ENCODE results near the gene SLC25A30. TPM values are rescaled to one million over a fixed set of nuclear protein-coding genes. Genes with fewer than 3 reads are reported as not detected.
A peak's percentile ranks its signal among the peaks of the same experiment; 100 is the strongest.
"Not testable (repeated sequence)": the region's sequence is repeated elsewhere in the genome, so short reads cannot be mapped to it uniquely, and the experiment has no call there.

SLC25A30 gene
- total RNA-seq, 4 donors from 2014 or later = 1.7 to 6.7 (median 5.8) TPM

DNA sequence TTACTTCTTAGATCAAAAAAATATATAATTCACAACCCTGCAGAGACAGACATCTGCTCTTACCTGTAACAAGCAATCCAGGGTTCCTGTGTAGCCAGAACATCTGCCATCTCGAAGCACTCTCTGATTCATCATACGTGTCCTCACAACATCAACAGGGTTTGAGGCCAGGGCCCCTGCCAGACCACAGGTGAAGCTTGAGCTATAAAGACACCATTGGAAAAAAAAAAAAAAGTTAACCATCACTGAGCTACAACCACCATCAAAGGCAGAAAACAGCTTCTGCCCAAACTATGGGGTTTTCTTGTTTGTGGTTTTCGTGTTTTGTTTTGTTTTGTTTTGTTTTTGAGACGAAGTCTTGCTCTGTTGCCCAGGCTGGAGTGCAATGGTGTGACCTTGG is 19.3 kb downstream of the SLC25A30 start:
- no peak overlapping the region for H3K27ac ChIP-seq
- H3K4me1 ChIP-seq = peaks cover 0 to 18% (median 3%) of the 10 kb centered on the region in 3 donors
- TF ChIP-seq CTCF (IDR thresholded peaks at IDR 0.05) (no peak), POLR2A (IDR thresholded peaks at IDR 0.05) (no peak)
- no peaks in the 10 kb centered on the region for H3K27me3 ChIP-seq
- H3K4me3 ChIP-seq = no peak overlapping the region
- 62 to 72% methylated on average over 4 of the region's 4 CpGs for WGBS, 2 donors
- intact Hi-C loops (cut with DNase I) = no loop called here
- H3K36me3 ChIP-seq = peaks cover 6 to 91% (median 8%) of the 10 kb centered on the region in 3 donors
- DNase-seq = no peak
- no peaks in the 10 kb centered on the region for H3K9me3 ChIP-seq

DNA sequence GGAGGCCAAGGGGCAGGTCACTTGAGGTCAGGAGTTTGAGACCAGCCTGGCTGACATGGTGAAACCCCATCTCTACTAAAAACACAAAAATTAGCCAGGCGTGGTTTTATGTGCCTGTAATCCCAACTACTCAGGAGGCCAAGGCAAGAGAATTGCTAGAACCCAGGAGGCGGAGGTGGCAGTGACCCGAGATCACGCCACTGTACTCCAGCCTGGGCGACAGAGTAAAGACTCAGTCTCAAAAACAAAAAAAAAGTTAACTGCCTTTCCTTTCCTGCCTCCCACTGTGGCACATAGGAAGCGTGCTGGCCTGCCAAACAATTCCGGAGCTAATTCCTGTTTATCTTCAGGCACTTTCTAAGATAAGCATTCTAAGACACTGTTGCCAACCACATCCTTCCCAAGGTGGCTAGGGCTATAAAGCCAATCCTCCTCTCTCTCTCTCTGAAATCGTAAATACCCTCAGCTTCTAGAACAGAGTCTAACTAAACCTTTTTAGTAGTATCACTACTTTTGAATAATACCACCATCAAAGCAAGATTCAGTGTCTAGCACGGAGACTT is 21.6 kb downstream of the SLC25A30 start:
- Histone ChIP-seq H3K36me3 (peaks cover 6 to 81% (median 8%) of the 10 kb centered on the region in 3 donors), H3K4me3 (no peak overlapping the region), H3K9me3 (no peaks in the 10 kb centered on the region), H3K27me3 (no peaks in the 10 kb centered on the region), H3K27ac (peak overlapping the region in 3 of 4 donors; percentile 18 to 49 (median 37)), H3K4me1 (peaks cover 0 to 18% (median 3%) of the 10 kb centered on the region in 3 donors)
- TF ChIP-seq CTCF (IDR thresholded peaks at IDR 0.05) (no peak), POLR2A (IDR thresholded peaks at IDR 0.05) (no peak)
- no peak for DNase-seq
- intact Hi-C loops (cut with DNase I) = no loop called here
- WGBS, 2 donors = 59 to 64% methylated on average over 6 to 8 of the region's 9 CpGs

- Histone ChIP-seq H3K4me3 (no peak overlapping the region), H3K27me3 (no peaks in the 10 kb centered on the region), H3K36me3 (peaks cover 5 to 69% (median 6%) of the 10 kb centered on the region in 3 donors), H3K9me3 (no peaks in the 10 kb centered on the region), H3K4me1 (peaks cover 0 to 18% (median 3%) of the 10 kb centered on the region in 3 donors), H3K27ac (no peak overlapping the region)
- intact Hi-C loops (cut with DNase I) = no loop called here
- TF ChIP-seq POLR2A (IDR thresholded peaks at IDR 0.05) (no peak), CTCF (IDR thresholded peaks at IDR 0.05) (peak in 3 of 6 experiments; percentile 16 to 47 (median 45))
- WGBS, 2 donors = 40 to 44% methylated on average over 3 to 4 of the region's 4 CpGs
- DNase-seq = no peak
Observed at GRCh38 chr13:45393941-45394570, 24.1 kb downstream of the SLC25A30 start.

DNA sequence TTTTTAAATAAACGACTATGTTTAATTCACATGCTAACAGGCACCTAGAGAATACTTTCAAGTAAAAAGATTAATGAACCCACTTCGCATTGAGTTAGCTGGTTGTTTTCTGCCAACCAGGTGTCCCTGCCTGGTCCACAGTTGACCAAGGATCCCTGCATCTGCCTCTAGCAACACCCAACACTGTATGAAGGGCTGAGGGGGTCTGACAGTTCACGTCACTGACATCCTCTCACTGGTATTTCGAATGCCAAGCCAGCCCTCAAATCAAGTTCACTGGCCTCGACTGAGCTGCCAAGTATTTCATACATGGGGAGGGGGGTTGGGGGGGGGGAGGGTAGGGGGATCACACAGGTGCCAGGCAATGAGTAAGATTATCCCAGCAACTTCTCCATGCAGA is 25.4 kb downstream of the SLC25A30 start:
- TF ChIP-seq POLR2A (IDR thresholded peaks at IDR 0.05) = no peak
- no peak for TF ChIP-seq CTCF (IDR thresholded peaks at IDR 0.05)
- no peak for DNase-seq
- Histone ChIP-seq H3K27me3 (no peaks in the 10 kb centered on the region), H3K4me1 (peaks cover 0 to 18% (median 3%) of the 10 kb centered on the region in 3 donors), H3K4me3 (no peak overlapping the region), H3K36me3 (peaks cover 2 to 56% (median 6%) of the 10 kb centered on the region in 3 donors), H3K9me3 (no peaks in the 10 kb centered on the region), H3K27ac (no peak overlapping the region)
- 71% methylated on average over 4 to 5 of the region's 5 CpGs for WGBS, 2 donors
- intact Hi-C loops (cut with DNase I) = no loop called here

DNA sequence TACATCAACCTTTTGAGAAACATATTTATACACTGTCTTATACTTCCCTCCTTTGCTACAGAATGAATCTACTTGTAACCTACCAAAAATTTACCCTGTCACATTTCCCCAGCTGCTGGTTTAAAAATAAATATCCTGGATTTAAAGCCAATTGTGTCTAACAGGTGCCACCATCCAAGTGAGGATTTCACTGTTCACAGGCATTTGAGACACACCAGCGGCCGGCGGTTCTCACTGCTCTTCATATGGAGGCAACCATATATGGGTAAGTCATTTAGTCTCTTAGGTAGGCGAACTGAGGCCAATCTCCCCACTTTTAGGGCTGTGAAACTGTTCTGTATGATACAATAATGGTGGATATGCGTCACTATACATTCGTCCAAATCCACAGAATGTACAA is 26.2 kb downstream of the SLC25A30 start:
- 94 to 100% methylated on average over 4 to 6 of the region's 6 CpGs for WGBS, 2 donors
- intact Hi-C loops (cut with DNase I) = no loop called here
- no peak for TF ChIP-seq POLR2A (IDR thresholded peaks at IDR 0.05)
- no peak for TF ChIP-seq CTCF (IDR thresholded peaks at IDR 0.05)
- no peak overlapping the region for H3K27ac ChIP-seq
- peaks cover 0 to 12% (median 3%) of the 10 kb centered on the region in 3 donors for H3K4me1 ChIP-seq
- H3K36me3 ChIP-seq = peaks cover 0 to 51% (median 6%) of the 10 kb centered on the region in 3 donors
- DNase-seq = no peak
- H3K9me3 ChIP-seq = no peaks in the 10 kb centered on the region
- no peaks in the 10 kb centered on the region for H3K27me3 ChIP-seq
- no peak overlapping the region for H3K4me3 ChIP-seq

DNA sequence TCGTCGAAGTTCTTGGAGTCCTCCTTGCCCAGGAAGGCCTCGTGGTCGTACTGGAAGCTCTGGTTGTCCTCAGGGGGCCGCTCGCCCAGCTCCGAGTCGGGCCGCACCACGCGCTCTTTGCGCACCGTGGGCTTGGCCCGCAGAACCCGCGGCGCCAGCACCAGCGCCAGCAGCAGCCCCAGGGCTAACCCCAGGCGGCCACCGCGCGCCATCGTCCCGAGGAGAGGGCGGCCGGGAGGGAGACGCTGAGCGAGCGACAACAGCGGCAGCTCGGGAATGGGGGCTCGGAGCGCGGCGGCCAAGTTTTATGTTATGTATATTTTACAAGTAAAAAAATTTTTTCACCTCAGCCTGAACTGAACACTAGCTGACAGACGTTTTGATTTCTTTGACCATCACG is 27.0 kb downstream of the SLC25A30 start:
- H3K4me1 ChIP-seq; H3K27ac ChIP-seq; DNase-seq; H3K4me3 ChIP-seq; H3K9me3 ChIP-seq; intact Hi-C loops (cut with DNase I); H3K27me3 ChIP-seq: not testable (repeated sequence)
- H3K36me3 ChIP-seq = peaks cover 0 to 49% (median 6%) of the 10 kb centered on the region in 3 donors
- 82 to 87% methylated on average over 14 to 24 of the region's 37 CpGs for WGBS, 2 donors

DNA sequence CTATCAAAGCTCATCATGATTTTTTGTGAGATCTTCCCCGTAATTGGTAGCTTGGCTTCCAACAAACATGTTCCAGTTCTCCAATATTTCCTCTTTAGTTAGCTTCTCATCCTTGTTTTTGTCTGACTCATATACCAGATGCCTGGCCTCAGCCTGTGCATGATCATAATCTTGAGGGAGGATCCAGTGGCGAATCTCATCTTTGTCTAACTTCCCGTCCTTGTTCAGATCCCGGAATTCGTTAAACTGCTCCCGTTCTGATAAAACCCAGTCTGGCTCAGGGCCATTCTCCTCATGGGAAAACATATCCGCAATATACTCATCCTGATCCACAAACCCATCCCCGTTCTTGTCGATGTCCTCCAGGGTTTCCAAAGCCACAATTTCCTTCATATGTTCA is 27.8 kb downstream of the SLC25A30 start:
- intact Hi-C loops (cut with DNase I); H3K27ac ChIP-seq; H3K4me3 ChIP-seq; H3K4me1 ChIP-seq; H3K9me3 ChIP-seq; DNase-seq; H3K27me3 ChIP-seq: not testable (repeated sequence)
- H3K36me3 ChIP-seq = peaks cover 0 to 49% (median under 1%) of the 10 kb centered on the region in 3 donors
- 92 to 95% methylated on average over 9 of the region's 9 CpGs for WGBS, 2 donors
